A549 (cell line): ENCODE data around the gene FGFR4. TPM values are rescaled to one million over a fixed set of nuclear protein-coding genes. Genes with fewer than 3 reads are reported as not detected.

Source experiments
- ATAC-seq, 2 experiments: fragments of 200-7000 bp in 1 of 2; fragments of >200 bp in 1 of 2; cut with Nextera tagmentation in 1 of 2; cut with Tn5 transposase in 1 of 2; 3 replicates each; pipeline versions ENCODE4 v1.8.0 to v1.9.1; 2018 to 2020; ENCODE audit warnings: mild to moderate bottlenecking in 1 of 2, moderate library complexity in 1 of 2
- CTCF ChIA-PET: fragments of 300-600 bp; sonication (Branson Sonifier 250); formaldehyde crosslinking; extraction: SDS; loops from one replicate; lab custom pipeline; 2021; ENCODE audit warnings: antibody characterized with exemption, inconsistent platforms; lab: Yijun Ruan, JAX
- POLR2A ChIA-PET: fragments of 350-600 bp; formaldehyde crosslinking; extraction: SDS; loops from one replicate; lab custom pipeline; 2021; ENCODE audit warnings: antibody characterized with exemption, inconsistent platforms; lab: Yijun Ruan, JAX
- DNase-seq, 2 experiments: peaks; one replicate each; pipeline versions ENCODE4 v3.0.0 to v3.0.0-alpha.2; 2011 to 2016; ENCODE audit warnings: low read depth in 1 of 2, low spot score in 1 of 2
- FAIRE-seq: peaks from 2 replicates; lab custom pipeline; 2011; peaks lifted over from hg19 to GRCh38; lab: Jason Lieb, UNC
- H3K27ac ChIP-seq, 2 experiments: fragments of >200 bp; sonication (Bioruptor Twin); formaldehyde crosslinking; 3 replicates each; pipeline ENCODE4 v1.5.1; 2016 to 2017
- H3K4me1 ChIP-seq: fragments of >200 bp; sonication (Bioruptor Twin); formaldehyde crosslinking; 3 replicates; pipeline ENCODE4 v1.6.1; 2016
- H3K4me2 ChIP-seq: fragments of >200 bp; sonication (Bioruptor Twin); formaldehyde crosslinking; 3 replicates; pipeline ENCODE4 v1.6.1; 2016
- H3K4me3 ChIP-seq: fragments of >200 bp; sonication (Bioruptor Twin); formaldehyde crosslinking; 3 replicates; pipeline ENCODE4 v1.5.1; 2016
- H3K9me3 ChIP-seq: fragments of >200 bp; sonication (Bioruptor Twin); formaldehyde crosslinking; 3 replicates; pipeline ENCODE4 v1.6.1; 2016
- FOXS1 ChIP-seq: fragments of 250-450 bp; sonication (Bioruptor Pico); IDR thresholded peaks from 2 replicates; pipeline ENCODE4 v1.5.0; 2020; ENCODE audit warnings: mild to moderate bottlenecking, moderate library complexity
- HOXA7 ChIP-seq: fragments of 250-450 bp; sonication (Bioruptor Pico); IDR thresholded peaks from 2 replicates; pipeline ENCODE4 v1.5.0; 2020; ENCODE audit warnings: mild to moderate bottlenecking, moderate library complexity
- HOXB5 ChIP-seq: fragments of 250-450 bp; sonication (Bioruptor Pico); IDR thresholded peaks from 2 replicates; pipeline ENCODE4 v1.5.0; 2020; ENCODE audit warnings: mild to moderate bottlenecking, moderate library complexity
- JUN ChIP-seq, 2 experiments: fragments of >200 bp; sonication (Bioruptor Twin); formaldehyde crosslinking; IDR thresholded peaks; 2 replicates in 1 of 2; 3 replicates in 1 of 2; pipeline ENCODE4 v1.6.1; 2016 to 2017
- KDM1A ChIP-seq: fragments of 200-600 bp; sonication (generic); IDR thresholded peaks from 2 replicates; pipeline ENCODE4 v1.6.1; 2016; ENCODE audit warnings: low read depth, mild to moderate bottlenecking
- KDM5A ChIP-seq: fragments of 200-600 bp; sonication (generic); IDR thresholded peaks from 2 replicates; pipeline ENCODE4 v1.6.1; 2016; ENCODE audit warnings: antibody characterized with exemption, mild to moderate bottlenecking
- MYC ChIP-seq: IDR thresholded peaks from 2 replicates; pipeline ENCODE4 v1.6.1; 2012; ENCODE audit warnings: mild to moderate bottlenecking, inconsistent platforms, low read length, improper control_type of control experiment, borderline replicate concordance
- NFE2L2 ChIP-seq: fragments of 150-350 bp; conservative IDR thresholded peaks from 2 replicates; pipeline ENCODE4 v1.6.1; 2014; ENCODE audit warnings: low read length
- POLR2A ChIP-seq: IDR thresholded peaks from 2 replicates; pipeline ENCODE4 v1.6.1; 2012; ENCODE audit warnings: mild to moderate bottlenecking, low read length
- RCOR1 ChIP-seq: fragments of 150-350 bp; IDR thresholded peaks from 2 replicates; pipeline ENCODE4 v1.6.1; 2014; ENCODE audit warnings: antibody characterized with exemption, low read length, low read depth
- RNF2 ChIP-seq: fragments of 200-600 bp; sonication (generic); IDR thresholded peaks from 2 replicates; pipeline ENCODE4 v1.6.1; 2016; ENCODE audit warnings: low read depth, mild to moderate bottlenecking, antibody characterized with exemption, moderate library complexity, borderline replicate concordance
- SREBF2 ChIP-seq: fragments of 450-650 bp; IDR thresholded peaks from 2 replicates; pipeline ENCODE4 v1.6.1; 2014; ENCODE audit warnings: mild to moderate bottlenecking, moderate library complexity
- TFCP2L1 ChIP-seq: fragments of 250-450 bp; sonication (Bioruptor Pico); IDR thresholded peaks from 2 replicates; pipeline ENCODE4 v1.5.0; 2021; ENCODE audit warnings: mild to moderate bottlenecking
- TP53 ChIP-seq: fragments of 250-450 bp; sonication (Bioruptor Pico); IDR thresholded peaks from 2 replicates; pipeline ENCODE4 v1.5.0; 2021; ENCODE audit warnings: mild to moderate bottlenecking, moderate library complexity
- ZNF302 ChIP-seq: fragments of 250-450 bp; sonication (Bioruptor Pico); IDR thresholded peaks from 2 replicates; pipeline ENCODE4 v1.9.0; 2021; ENCODE audit warnings: inconsistent platforms, mild to moderate bottlenecking, moderate library complexity
- ZSCAN20 ChIP-seq: fragments of 250-450 bp; sonication (Bioruptor Pico); IDR thresholded peaks from 2 replicates; pipeline ENCODE4 v1.8.0; 2022; ENCODE audit warnings: mild to moderate bottlenecking, moderate library complexity
- WGBS: methylation state at CpG from one replicate; pipeline ENCODE4 v1.1.6; 2017; ENCODE audit errors: missing lambda C conversion rate; 5-methylcytosine and 5-hydroxymethylcytosine counted together
- polyA plus RNA-seq, 4 experiments: library from polyadenylated mRNA; depleted of rRNA in 3 of 4; stranded (reverse); fragments of >200 nt; fragmentation: RNase III in 1 of 4; extraction: RNeasy Plus Mini Kit Qiagen cat#74134 plus additional on column Dnase treatment in 1 of 4; gene quantifications; 2 replicates in 3 of 4; 3 replicates in 1 of 4; pipeline ENCODE4 v1.2.3, GENCODE V29; 2011 to 2017
- TF ChIP-seq, protein P1 (sequence below): fragments of 250-450 bp; sonication (Bioruptor Pico); IDR thresholded peaks from 2 replicates; pipeline ENCODE4 v1.5.0; 2021; ENCODE audit warnings: mild to moderate bottlenecking, moderate library complexity, borderline replicate concordance
- TF ChIP-seq, protein P2 (sequence below): fragments of 200-600 bp; sonication (generic); IDR thresholded peaks from 2 replicates; pipeline ENCODE4 v1.6.1; 2016; ENCODE audit warnings: antibody characterized with exemption, mild to moderate bottlenecking, moderate library complexity
- TF ChIP-seq, protein P3 (sequence below): fragments of >200 bp; sonication (Bioruptor Twin); formaldehyde crosslinking; IDR thresholded peaks from 3 replicates; pipeline ENCODE4 v1.6.1; 2016
- TF ChIP-seq, protein P4 (sequence below): IDR thresholded peaks from 2 replicates; pipeline ENCODE4 v1.6.1; 2012
- TF ChIP-seq, protein P5 (sequence below): IDR thresholded peaks from 2 replicates; pipeline ENCODE4 v1.6.1; 2012
- TF ChIP-seq, protein P6 (sequence below): IDR thresholded peaks from 2 replicates; pipeline ENCODE4 v1.6.1; 2012; ENCODE audit warnings: low read depth, borderline replicate concordance
- TF ChIP-seq, protein P7 (sequence below): fragments of 250-450 bp; sonication (Bioruptor Pico); IDR thresholded peaks from 2 replicates; pipeline ENCODE4 v1.5.0; 2020; ENCODE audit warnings: low read depth, mild to moderate bottlenecking, moderate library complexity

Gene FGFR4
- polyA plus RNA-seq, 2 of the 4 experiments (the other 2 are of a cell fraction), result 31.8 to 45.2 TPM

DNA sequence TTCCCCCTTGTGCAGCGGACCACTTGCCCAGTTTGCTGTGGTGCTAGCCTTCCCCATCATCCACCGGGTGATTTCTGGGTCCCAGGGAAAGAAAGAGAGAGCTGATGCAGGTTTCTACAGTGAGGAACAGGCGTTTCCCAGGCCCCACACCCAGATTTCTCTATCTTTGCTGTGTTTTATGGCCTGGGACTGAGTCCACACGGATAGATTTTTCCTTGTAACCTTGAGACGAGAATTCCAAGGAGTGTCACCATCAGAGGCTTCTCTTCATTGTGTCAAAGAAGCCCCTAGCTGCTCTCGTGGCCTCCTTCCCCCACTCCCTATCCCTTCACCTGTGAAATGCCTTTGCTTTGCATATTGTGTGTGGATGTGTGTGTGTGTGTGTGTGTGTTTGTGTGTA, 21.2 kb upstream of the FGFR4 start:
- ChIA-PET POLR2A (no interaction called here), CTCF (interaction anchor here (10.2 to 12.1 kb wide), 2 partner anchors 7 to 47 kb away, joined by 79 to 148 read pairs; no protein-coding TSS in a partner anchor)
- 77% methylated on average over 6 of the region's 6 CpGs for WGBS
- Histone ChIP-seq H3K9me3 (no peaks in the 10 kb centered on the region), H3K4me2 (no peak overlapping the region), H3K27ac (no peak overlapping the region), H3K4me1 (no peaks in the 10 kb centered on the region), H3K4me3 (no peak overlapping the region)
- FAIRE-seq, result no peak
- no peak for DNase-seq
- no peak for TF ChIP-seq ZSCAN20 (CRISPR knock-in tag)
- no peak for TF ChIP-seq FOXS1 (CRISPR knock-in tag)
- TF ChIP-seq, protein P1, sequence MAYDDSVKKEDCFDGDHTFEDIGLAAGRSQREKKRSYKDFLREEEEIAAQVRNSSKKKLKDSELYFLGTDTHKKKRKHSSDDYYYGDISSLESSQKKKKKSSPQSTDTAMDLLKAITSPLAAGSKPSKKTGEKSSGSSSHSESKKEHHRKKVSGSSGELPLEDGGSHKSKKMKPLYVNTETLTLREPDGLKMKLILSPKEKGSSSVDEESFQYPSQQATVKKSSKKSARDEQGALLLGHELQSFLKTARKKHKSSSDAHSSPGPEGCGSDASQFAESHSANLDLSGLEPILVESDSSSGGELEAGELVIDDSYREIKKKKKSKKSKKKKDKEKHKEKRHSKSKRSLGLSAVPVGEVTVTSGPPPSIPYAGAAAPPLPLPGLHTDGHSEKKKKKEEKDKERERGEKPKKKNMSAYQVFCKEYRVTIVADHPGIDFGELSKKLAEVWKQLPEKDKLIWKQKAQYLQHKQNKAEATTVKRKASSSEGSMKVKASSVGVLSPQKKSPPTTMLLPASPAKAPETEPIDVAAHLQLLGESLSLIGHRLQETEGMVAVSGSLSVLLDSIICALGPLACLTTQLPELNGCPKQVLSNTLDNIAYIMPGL (CRISPR knock-in tag), result no peak
- TF ChIP-seq POLR2A, result no peak
- TF ChIP-seq, protein P2, sequence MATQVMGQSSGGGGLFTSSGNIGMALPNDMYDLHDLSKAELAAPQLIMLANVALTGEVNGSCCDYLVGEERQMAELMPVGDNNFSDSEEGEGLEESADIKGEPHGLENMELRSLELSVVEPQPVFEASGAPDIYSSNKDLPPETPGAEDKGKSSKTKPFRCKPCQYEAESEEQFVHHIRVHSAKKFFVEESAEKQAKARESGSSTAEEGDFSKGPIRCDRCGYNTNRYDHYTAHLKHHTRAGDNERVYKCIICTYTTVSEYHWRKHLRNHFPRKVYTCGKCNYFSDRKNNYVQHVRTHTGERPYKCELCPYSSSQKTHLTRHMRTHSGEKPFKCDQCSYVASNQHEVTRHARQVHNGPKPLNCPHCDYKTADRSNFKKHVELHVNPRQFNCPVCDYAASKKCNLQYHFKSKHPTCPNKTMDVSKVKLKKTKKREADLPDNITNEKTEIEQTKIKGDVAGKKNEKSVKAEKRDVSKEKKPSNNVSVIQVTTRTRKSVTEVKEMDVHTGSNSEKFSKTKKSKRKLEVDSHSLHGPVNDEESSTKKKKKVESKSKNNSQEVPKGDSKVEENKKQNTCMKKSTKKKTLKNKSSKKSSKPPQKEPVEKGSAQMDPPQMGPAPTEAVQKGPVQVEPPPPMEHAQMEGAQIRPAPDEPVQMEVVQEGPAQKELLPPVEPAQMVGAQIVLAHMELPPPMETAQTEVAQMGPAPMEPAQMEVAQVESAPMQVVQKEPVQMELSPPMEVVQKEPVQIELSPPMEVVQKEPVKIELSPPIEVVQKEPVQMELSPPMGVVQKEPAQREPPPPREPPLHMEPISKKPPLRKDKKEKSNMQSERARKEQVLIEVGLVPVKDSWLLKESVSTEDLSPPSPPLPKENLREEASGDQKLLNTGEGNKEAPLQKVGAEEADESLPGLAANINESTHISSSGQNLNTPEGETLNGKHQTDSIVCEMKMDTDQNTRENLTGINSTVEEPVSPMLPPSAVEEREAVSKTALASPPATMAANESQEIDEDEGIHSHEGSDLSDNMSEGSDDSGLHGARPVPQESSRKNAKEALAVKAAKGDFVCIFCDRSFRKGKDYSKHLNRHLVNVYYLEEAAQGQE, result no peak
- TF ChIP-seq ZNF302 (CRISPR knock-in tag), result no peak
- TF ChIP-seq SREBF2, result no peak
- no peak for TF ChIP-seq HOXB5
- no peak for TF ChIP-seq NFE2L2
- no peak for TF ChIP-seq HOXA7 (CRISPR knock-in tag)
- TF ChIP-seq, protein P3, sequence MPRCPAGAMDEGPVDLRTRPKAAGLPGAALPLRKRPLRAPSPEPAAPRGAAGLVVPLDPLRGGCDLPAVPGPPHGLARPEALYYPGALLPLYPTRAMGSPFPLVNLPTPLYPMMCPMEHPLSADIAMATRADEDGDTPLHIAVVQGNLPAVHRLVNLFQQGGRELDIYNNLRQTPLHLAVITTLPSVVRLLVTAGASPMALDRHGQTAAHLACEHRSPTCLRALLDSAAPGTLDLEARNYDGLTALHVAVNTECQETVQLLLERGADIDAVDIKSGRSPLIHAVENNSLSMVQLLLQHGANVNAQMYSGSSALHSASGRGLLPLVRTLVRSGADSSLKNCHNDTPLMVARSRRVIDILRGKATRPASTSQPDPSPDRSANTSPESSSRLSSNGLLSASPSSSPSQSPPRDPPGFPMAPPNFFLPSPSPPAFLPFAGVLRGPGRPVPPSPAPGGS, result no peak
- TF ChIP-seq RNF2, result no peak
- no peak for ATAC-seq

DNA sequence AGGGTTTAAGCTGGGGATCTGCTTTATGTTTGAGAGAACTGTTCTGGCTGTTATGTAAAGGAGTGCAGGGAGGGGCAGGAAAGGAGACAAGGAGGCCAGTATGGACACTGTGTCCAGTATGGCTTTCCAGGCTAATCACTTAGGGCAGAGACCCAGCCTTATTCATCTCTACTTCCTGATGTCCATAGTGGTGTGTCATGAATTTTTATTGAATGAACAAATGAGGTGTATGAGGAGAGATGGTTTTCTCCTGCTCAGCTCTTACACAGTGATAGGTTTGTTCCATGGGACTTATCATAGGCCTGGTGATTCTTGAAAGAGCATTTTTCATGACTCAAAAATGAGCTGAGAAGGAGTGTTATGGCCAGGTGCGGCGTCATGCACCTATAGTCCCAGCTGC, 20.5 kb upstream of the FGFR4 start:
- FAIRE-seq, result no peak
- H3K4me2 ChIP-seq, result no peak overlapping the region
- H3K4me1 ChIP-seq, result no peaks in the 10 kb centered on the region
- POLR2A ChIA-PET, result no interaction called here
- TF ChIP-seq JUN (IDR thresholded peaks at IDR 0.05) (no peak), MYC (no peak), TFCP2L1 (no peak), KDM1A (no peak), KDM5A (no peak), ZNF302 (CRISPR knock-in tag) (no peak), RCOR1 (no peak), TP53 (CRISPR knock-in tag) (no peak), HOXB5 (no peak)
- TF ChIP-seq, protein P4, sequence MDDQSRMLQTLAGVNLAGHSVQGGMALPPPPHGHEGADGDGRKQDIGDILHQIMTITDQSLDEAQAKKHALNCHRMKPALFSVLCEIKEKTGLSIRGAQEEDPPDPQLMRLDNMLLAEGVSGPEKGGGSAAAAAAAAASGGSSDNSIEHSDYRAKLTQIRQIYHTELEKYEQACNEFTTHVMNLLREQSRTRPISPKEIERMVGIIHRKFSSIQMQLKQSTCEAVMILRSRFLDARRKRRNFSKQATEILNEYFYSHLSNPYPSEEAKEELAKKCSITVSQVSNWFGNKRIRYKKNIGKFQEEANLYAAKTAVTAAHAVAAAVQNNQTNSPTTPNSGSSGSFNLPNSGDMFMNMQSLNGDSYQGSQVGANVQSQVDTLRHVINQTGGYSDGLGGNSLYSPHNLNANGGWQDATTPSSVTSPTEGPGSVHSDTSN, result no peak
- TF ChIP-seq, protein P1 (CRISPR knock-in tag), result no peak
- TF ChIP-seq, protein P5, sequence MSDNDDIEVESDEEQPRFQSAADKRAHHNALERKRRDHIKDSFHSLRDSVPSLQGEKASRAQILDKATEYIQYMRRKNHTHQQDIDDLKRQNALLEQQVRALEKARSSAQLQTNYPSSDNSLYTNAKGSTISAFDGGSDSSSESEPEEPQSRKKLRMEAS, result no peak
- TF ChIP-seq, protein P6, sequence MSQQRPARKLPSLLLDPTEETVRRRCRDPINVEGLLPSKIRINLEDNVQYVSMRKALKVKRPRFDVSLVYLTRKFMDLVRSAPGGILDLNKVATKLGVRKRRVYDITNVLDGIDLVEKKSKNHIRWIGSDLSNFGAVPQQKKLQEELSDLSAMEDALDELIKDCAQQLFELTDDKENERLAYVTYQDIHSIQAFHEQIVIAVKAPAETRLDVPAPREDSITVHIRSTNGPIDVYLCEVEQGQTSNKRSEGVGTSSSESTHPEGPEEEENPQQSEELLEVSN, result no peak
- TF ChIP-seq, protein P7, sequence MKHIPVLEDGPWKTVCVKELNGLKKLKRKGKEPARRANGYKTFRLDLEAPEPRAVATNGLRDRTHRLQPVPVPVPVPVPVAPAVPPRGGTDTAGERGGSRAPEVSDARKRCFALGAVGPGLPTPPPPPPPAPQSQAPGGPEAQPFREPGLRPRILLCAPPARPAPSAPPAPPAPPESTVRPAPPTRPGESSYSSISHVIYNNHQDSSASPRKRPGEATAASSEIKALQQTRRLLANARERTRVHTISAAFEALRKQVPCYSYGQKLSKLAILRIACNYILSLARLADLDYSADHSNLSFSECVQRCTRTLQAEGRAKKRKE (CRISPR knock-in tag), result no peak
- TF ChIP-seq, all 56 proteins: peak for 0
- no peaks in the 10 kb centered on the region for H3K9me3 ChIP-seq
- CTCF ChIA-PET, result interaction anchor here (10.2 to 12.1 kb wide), 2 partner anchors 6 to 47 kb away, joined by 79 to 148 read pairs; no protein-coding TSS in a partner anchor
- WGBS, result 86% methylated on average over 2 of the region's 2 CpGs
- H3K4me3 ChIP-seq, result no peak overlapping the region
- DNase-seq (no peak), ATAC-seq (no peak)
- H3K27ac ChIP-seq, result no peak overlapping the region
